ENCODE measurements around the gene DHRSX.
"Not testable (repeated sequence)": the region's sequence is repeated elsewhere in the genome, so short reads cannot be mapped to it uniquely, and the experiment has no call there.

DHRSX gene

GRCh38 chrX:2224597-2225235 is 276.1 kb downstream of the DHRSX start:
- H3K9me3 ChIP-seq (ENCODE audit: control insufficient read depth, insufficient read depth, low read length): no peaks in the 10 kb centered on the region
- DNase-seq (ENCODE audit: low read depth, low spot score): no peak
- WGBS (ENCODE audit: insufficient coverage, insufficient read length): no CpG with 5 or more reads among the region's 9 CpGs

DNA sequence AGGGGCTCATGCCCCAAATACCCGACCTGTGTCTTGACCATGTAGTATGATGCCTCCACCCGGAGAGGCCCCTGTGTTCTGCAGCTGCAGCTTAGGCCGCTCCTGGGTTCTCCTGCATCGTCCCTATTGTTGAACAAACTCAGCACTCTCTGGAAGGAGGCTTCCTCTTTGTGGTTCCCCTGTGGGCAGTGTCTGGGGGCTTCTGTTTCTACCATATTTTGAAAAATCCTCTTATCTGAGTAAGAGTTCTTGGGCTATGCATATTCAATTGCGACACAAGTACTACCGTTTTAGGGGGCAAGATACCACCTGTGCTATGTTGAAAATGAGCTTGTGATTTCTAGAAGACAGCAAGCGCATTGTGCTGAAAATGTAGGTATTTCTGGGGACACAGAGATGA is 276.6 kb downstream of the DHRSX start:
- H3K27me3 ChIP-seq (ENCODE audit: control insufficient read depth, insufficient read depth, low read length): no peaks in the 10 kb centered on the region
- no peak for DNase-seq (ENCODE audit: low read depth, low spot score)
- no peaks in the 10 kb centered on the region for H3K4me1 ChIP-seq (ENCODE audit: control insufficient read depth, insufficient read depth, low read length)
- no CpG with 5 or more reads among the region's 7 CpGs for WGBS (ENCODE audit: insufficient coverage, insufficient read length)
- H3K36me3 ChIP-seq (ENCODE audit: control insufficient read depth, insufficient read depth, low read length): no peaks in the 10 kb centered on the region
- no peak overlapping the region for H3K4me3 ChIP-seq (ENCODE audit: low read length)
- H3K27ac ChIP-seq (ENCODE audit: low read length): no peak overlapping the region
- H3K9me3 ChIP-seq (ENCODE audit: control insufficient read depth, insufficient read depth, low read length): no peaks in the 10 kb centered on the region

More at GRCh38 chrX:2224597-2225235, 276.1 kb downstream of the DHRSX start:
- no peak overlapping the region for H3K27ac ChIP-seq (ENCODE audit: low read length)
- H3K36me3 ChIP-seq (ENCODE audit: control insufficient read depth, insufficient read depth, low read length): no peaks in the 10 kb centered on the region
- no peaks in the 10 kb centered on the region for H3K27me3 ChIP-seq (ENCODE audit: control insufficient read depth, insufficient read depth, low read length)
- no peak overlapping the region for H3K4me3 ChIP-seq (ENCODE audit: low read length)
- no peaks in the 10 kb centered on the region; the same call in 1 of the 2 replicates for H3K4me1 ChIP-seq (ENCODE audit: control insufficient read depth, insufficient read depth, low read length)

GRCh38 chrX:2220829-2221567 is 279.8 kb downstream of the DHRSX start:
- WGBS (ENCODE audit: insufficient coverage, insufficient read length): no CpG with 5 or more reads among the region's 12 CpGs
- DNase-seq (ENCODE audit: low read depth, low spot score): no peak
- H3K27me3 ChIP-seq (ENCODE audit: control insufficient read depth, insufficient read depth, low read length): no peaks in the 10 kb centered on the region
- peaks cover 2% of the 10 kb centered on the region for H3K9me3 ChIP-seq (ENCODE audit: control insufficient read depth, insufficient read depth, low read length)
- H3K27ac ChIP-seq (ENCODE audit: low read length): no peak overlapping the region
- H3K4me1 ChIP-seq (ENCODE audit: control insufficient read depth, insufficient read depth, low read length): no peaks in the 10 kb centered on the region
- no peaks in the 10 kb centered on the region; the same call in 1 of the 2 replicates for H3K36me3 ChIP-seq (ENCODE audit: control insufficient read depth, insufficient read depth, low read length)
- no peak overlapping the region for H3K4me3 ChIP-seq (ENCODE audit: low read length)

- Histone ChIP-seq H3K36me3 (ENCODE audit: control insufficient read depth, insufficient read depth, low read length) (no peaks in the 10 kb centered on the region; the same call in 1 of the 2 replicates), H3K9me3 (ENCODE audit: control insufficient read depth, insufficient read depth, low read length) (peaks cover 2% of the 10 kb centered on the region), H3K4me3 (ENCODE audit: low read length) (no peak overlapping the region), H3K27ac (ENCODE audit: low read length) (no peak overlapping the region), H3K27me3 (ENCODE audit: control insufficient read depth, insufficient read depth, low read length) (no peaks in the 10 kb centered on the region), H3K4me1 (ENCODE audit: control insufficient read depth, insufficient read depth, low read length) (no peaks in the 10 kb centered on the region)
- DNase-seq (ENCODE audit: low read depth, low spot score): no peak
- no CpG with 5 or more reads among the region's 3 CpGs for WGBS (ENCODE audit: insufficient coverage, insufficient read length)
Measured at GRCh38 chrX:2220296-2220695, 280.5 kb downstream of the DHRSX start.

DNA sequence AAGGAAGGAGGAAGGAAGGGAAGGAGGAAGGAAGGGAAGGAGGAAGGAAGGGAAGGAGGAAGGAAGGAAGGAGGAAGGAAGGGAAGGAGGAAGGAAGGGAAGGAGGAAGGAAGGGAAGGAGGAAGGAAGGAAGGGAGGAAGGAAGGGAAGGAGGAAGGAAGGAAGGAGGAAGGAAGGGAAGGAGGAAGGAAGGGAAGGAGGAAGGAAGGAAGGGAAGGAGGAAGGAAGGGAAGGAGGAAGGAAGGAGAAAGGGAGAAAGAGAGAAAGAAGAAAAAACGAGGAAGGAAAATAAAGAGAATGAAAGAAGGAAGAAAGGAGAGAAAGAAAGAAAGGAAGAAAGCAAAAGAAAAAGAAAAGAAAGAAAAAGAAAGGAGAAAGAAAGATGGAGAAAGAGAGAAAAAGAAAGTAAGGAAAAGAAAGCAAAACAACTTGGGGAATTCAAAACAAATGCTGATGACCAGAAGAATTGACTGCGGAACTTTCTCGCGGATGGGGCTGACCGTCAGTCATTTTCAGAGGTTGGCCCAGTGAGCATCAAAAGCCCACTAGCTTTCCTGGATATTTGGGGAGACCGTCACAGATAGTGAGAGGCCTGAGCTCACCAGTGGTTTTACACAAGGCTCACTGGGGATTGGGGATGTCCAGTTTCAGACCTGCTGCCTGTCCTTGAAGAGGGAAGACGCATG is 286.5 kb downstream of the DHRSX start:
- not testable (repeated sequence) for H3K27ac ChIP-seq (ENCODE audit: low read length); H3K4me3 ChIP-seq (ENCODE audit: low read length); H3K4me1 ChIP-seq (ENCODE audit: control insufficient read depth, insufficient read depth, low read length); H3K36me3 ChIP-seq (ENCODE audit: control insufficient read depth, insufficient read depth, low read length); H3K9me3 ChIP-seq (ENCODE audit: control insufficient read depth, insufficient read depth, low read length); DNase-seq (ENCODE audit: low read depth, low spot score); H3K27me3 ChIP-seq (ENCODE audit: control insufficient read depth, insufficient read depth, low read length)
- WGBS (ENCODE audit: insufficient coverage, insufficient read length): 94% methylated on average over 1 of the region's 7 CpGs

- no CpG with 5 or more reads among the region's 18 CpGs for WGBS (ENCODE audit: insufficient coverage, insufficient read length)
- H3K4me3 ChIP-seq (ENCODE audit: low read length); H3K9me3 ChIP-seq (ENCODE audit: control insufficient read depth, insufficient read depth, low read length); H3K4me1 ChIP-seq (ENCODE audit: control insufficient read depth, insufficient read depth, low read length); H3K27me3 ChIP-seq (ENCODE audit: control insufficient read depth, insufficient read depth, low read length); DNase-seq (ENCODE audit: low read depth, low spot score); H3K36me3 ChIP-seq (ENCODE audit: control insufficient read depth, insufficient read depth, low read length); H3K27ac ChIP-seq (ENCODE audit: low read length): not testable (repeated sequence)
Measured at GRCh38 chrX:2211667-2212066, 289.1 kb downstream of the DHRSX start.

- H3K27ac ChIP-seq (ENCODE audit: low read length): no peak overlapping the region
- H3K27me3 ChIP-seq (ENCODE audit: control insufficient read depth, insufficient read depth, low read length): no peaks in the 10 kb centered on the region
- 100% methylated on average over 2 of the region's 3 CpGs for WGBS (ENCODE audit: insufficient coverage, insufficient read length)
- H3K4me3 ChIP-seq (ENCODE audit: low read length): no peak overlapping the region
- H3K36me3 ChIP-seq (ENCODE audit: control insufficient read depth, insufficient read depth, low read length): no peaks in the 10 kb centered on the region
- DNase-seq (ENCODE audit: low read depth, low spot score): no peak
- H3K9me3 ChIP-seq (ENCODE audit: control insufficient read depth, insufficient read depth, low read length): no peaks in the 10 kb centered on the region
- no peaks in the 10 kb centered on the region for H3K4me1 ChIP-seq (ENCODE audit: control insufficient read depth, insufficient read depth, low read length)
Measured at GRCh38 chrX:2193273-2193592, 307.5 kb downstream of the DHRSX start.

GRCh38 chrX:2192584-2193272 is 308.0 kb downstream of the DHRSX start:
- no CpG with 5 or more reads among the region's 12 CpGs for WGBS (ENCODE audit: insufficient coverage, insufficient read length)
- no peak for DNase-seq (ENCODE audit: low read depth, low spot score)
- H3K36me3 ChIP-seq (ENCODE audit: control insufficient read depth, insufficient read depth, low read length): no peaks in the 10 kb centered on the region
- no peaks in the 10 kb centered on the region for H3K9me3 ChIP-seq (ENCODE audit: control insufficient read depth, insufficient read depth, low read length)
- peaks cover 2% of the 10 kb centered on the region; the same call in 1 of the 2 replicates for H3K4me1 ChIP-seq (ENCODE audit: control insufficient read depth, insufficient read depth, low read length)
- H3K27me3 ChIP-seq (ENCODE audit: control insufficient read depth, insufficient read depth, low read length): no peaks in the 10 kb centered on the region
- H3K4me3 ChIP-seq (ENCODE audit: low read length): no peak overlapping the region
- no peak overlapping the region for H3K27ac ChIP-seq (ENCODE audit: low read length)

GRCh38 chrX:2188840-2189239 is 311.9 kb downstream of the DHRSX start:
- Histone ChIP-seq H3K36me3 (ENCODE audit: control insufficient read depth, insufficient read depth, low read length) (no peaks in the 10 kb centered on the region), H3K4me1 (ENCODE audit: control insufficient read depth, insufficient read depth, low read length) (peaks cover 2% of the 10 kb centered on the region; the same call in 1 of the 2 replicates), H3K27ac (ENCODE audit: low read length) (no peak overlapping the region), H3K4me3 (ENCODE audit: low read length) (no peak overlapping the region), H3K27me3 (ENCODE audit: control insufficient read depth, insufficient read depth, low read length) (no peaks in the 10 kb centered on the region), H3K9me3 (ENCODE audit: control insufficient read depth, insufficient read depth, low read length) (no peaks in the 10 kb centered on the region)
- DNase-seq (ENCODE audit: low read depth, low spot score): no peak
- WGBS (ENCODE audit: insufficient coverage, insufficient read length): no CpG with 5 or more reads among the region's 7 CpGs

DNA sequence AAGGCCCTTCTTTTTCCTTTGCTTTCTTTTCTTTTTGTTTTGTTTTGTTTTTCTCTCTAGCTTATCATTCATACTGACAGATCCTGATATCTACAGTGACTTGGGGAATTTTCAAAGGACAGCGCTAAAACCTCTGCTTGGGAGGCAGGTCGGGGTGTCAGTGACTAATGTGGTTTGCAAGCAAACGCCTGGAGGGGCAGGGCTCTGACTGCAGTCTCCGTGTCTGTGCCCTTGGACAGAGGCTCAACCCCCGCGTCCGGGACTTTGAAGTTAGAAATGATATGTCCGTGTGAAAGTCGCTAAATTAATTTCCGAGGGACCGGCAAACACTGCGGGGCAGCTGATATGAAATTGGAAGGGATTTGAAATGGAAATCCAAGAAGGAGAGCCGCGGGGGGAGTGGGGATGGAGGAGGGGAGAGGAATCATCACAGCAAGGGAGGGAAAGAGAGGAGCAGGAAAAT is 312.4 kb downstream of the DHRSX start:
- H3K27me3 ChIP-seq (ENCODE audit: control insufficient read depth, insufficient read depth, low read length): no peaks in the 10 kb centered on the region
- no peak overlapping the region for H3K27ac ChIP-seq (ENCODE audit: low read length)
- WGBS (ENCODE audit: insufficient coverage, insufficient read length): no CpG with 5 or more reads among the region's 14 CpGs
- H3K9me3 ChIP-seq (ENCODE audit: control insufficient read depth, insufficient read depth, low read length): no peaks in the 10 kb centered on the region
- no peak overlapping the region for H3K4me3 ChIP-seq (ENCODE audit: low read length)
- H3K36me3 ChIP-seq (ENCODE audit: control insufficient read depth, insufficient read depth, low read length): no peaks in the 10 kb centered on the region
- DNase-seq (ENCODE audit: low read depth, low spot score): no peak
- H3K4me1 ChIP-seq (ENCODE audit: control insufficient read depth, insufficient read depth, low read length): peaks cover 3% of the 10 kb centered on the region; the same call in 1 of the 2 replicates

All from iPS DF 6.9 (cell line).